GM21423 (cell line): ENCODE results near the gene CAPG.
A peak's percentile ranks its signal among the peaks of the same experiment; 100 is the strongest.
"Not testable (repeated sequence)": the region's sequence is repeated elsewhere in the genome, so short reads cannot be mapped to it uniquely, and the experiment has no call there.

ENCODE experiments used
- ATAC-seq: cut with Tn5 transposase; IDR thresholded peaks from one replicate; pipeline ENCODE4 v1.9.1; 2021; ENCODE audit warnings: mild to moderate bottlenecking, moderate library complexity; ENCODE audit not compliant: unreplicated experiment

CAPG gene

GRCh38 chr2:85409845-85410583 lies at the start of gene CAPG:
CAPG (minus strand) TSS chr2:85410366; CDS start chr2:85402145, 8,221 bp downstream.
- ATAC-seq: peak; percentile 63

- ATAC-seq: no peak
These were observed 49.6 kb upstream of the CAPG start for GRCh38 chr2:85459771-85460170.

- no peak for ATAC-seq
These were observed 48.7 kb upstream of the CAPG start for GRCh38 chr2:85458601-85459563.

- no peak for ATAC-seq
These were observed 47.7 kb upstream of the CAPG start for GRCh38 chr2:85457877-85458316.

GRCh38 chr2:85457043-85457442 lies 46.9 kb upstream of the CAPG start:
- ATAC-seq: no peak

- no peak for ATAC-seq
These were observed 45.5 kb upstream of the CAPG start for GRCh38 chr2:85455552-85456090.

GRCh38 chr2:85453571-85453970 lies 43.4 kb upstream of the CAPG start:
- no peak for ATAC-seq

GRCh38 chr2:85452237-85452636 lies 42.1 kb upstream of the CAPG start:
- no peak for ATAC-seq

- ATAC-seq: no peak
These were observed 39.0 kb upstream of the CAPG start for GRCh38 chr2:85449214-85449588.

- ATAC-seq: no peak
These were observed 38.5 kb upstream of the CAPG start for GRCh38 chr2:85448461-85449213.

- ATAC-seq: no peak
These were observed 37.0 kb upstream of the CAPG start for GRCh38 chr2:85447222-85447585.

GRCh38 chr2:85446296-85447221 lies 36.4 kb upstream of the CAPG start:
- no peak for ATAC-seq

GRCh38 chr2:85445316-85446295 lies 35.4 kb upstream of the CAPG start:
- ATAC-seq: no peak

GRCh38 chr2:85444629-85445172 lies 34.5 kb upstream of the CAPG start:
- no peak for ATAC-seq

GRCh38 chr2:85441864-85442263 lies 31.7 kb upstream of the CAPG start:
- ATAC-seq: no peak

- no peak for ATAC-seq
These were observed 30.6 kb upstream of the CAPG start for GRCh38 chr2:85440729-85441128.

- no peak for ATAC-seq
These were observed 29.8 kb upstream of the CAPG start for GRCh38 chr2:85439986-85440385.

GRCh38 chr2:85439569-85439968 lies 29.4 kb upstream of the CAPG start:
- not testable (repeated sequence) for ATAC-seq
